HG03135 (cell line): Measurements from ENCODE around the gene DIPK1B.

Experiments
- ATAC-seq: cut with Tn5 transposase; IDR thresholded peaks from one replicate; pipeline ENCODE4 v1.9.1; 2021; ENCODE audit warnings: mild to moderate bottlenecking, moderate library complexity; ENCODE audit not compliant: unreplicated experiment

DIPK1B gene

DNA sequence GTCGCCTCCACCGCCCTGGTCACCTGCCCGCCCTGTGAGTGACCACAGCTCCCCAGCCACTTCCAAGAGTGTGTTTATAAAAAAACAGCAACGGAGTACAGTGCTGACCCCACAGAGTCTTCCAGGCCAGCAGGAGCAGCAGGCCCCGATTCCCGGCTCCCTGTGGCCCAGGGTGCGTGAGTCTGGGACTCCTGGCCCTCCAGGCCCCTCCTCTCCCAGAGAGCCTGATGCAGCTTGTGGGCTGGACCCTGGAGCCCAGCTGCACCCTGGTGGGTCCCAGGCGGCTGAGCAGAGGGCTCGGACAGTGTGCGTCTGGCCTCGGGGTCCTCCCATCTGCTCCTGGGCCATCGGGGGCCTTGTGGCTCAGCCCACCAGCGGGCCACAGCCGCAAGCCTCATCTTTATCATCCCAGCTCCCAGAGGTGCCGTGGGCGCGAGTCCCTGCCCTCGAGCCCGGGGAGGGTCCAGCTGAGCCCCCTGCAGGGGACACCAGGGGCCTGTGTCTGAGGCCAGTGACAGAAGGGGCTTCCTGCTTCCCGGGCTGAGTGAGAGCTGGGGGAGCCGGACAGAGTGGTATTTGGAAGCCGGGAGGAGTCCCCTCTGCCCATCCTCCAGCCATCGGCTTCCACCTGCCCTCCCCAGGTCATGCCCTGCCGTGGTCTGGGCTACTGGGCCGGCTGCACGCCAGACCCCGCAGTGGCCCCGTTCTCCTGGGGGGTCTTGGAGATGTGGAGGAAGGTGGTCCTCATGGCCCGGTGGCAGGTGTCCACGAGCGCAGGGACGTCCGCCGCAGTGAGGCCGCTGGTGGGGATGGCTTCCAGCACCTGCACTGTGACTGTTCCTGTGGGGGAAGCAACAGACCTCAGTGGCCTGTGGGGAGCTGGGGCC lies 39.0 kb upstream of the DIPK1B start:
- ATAC-seq = no peak

DNA sequence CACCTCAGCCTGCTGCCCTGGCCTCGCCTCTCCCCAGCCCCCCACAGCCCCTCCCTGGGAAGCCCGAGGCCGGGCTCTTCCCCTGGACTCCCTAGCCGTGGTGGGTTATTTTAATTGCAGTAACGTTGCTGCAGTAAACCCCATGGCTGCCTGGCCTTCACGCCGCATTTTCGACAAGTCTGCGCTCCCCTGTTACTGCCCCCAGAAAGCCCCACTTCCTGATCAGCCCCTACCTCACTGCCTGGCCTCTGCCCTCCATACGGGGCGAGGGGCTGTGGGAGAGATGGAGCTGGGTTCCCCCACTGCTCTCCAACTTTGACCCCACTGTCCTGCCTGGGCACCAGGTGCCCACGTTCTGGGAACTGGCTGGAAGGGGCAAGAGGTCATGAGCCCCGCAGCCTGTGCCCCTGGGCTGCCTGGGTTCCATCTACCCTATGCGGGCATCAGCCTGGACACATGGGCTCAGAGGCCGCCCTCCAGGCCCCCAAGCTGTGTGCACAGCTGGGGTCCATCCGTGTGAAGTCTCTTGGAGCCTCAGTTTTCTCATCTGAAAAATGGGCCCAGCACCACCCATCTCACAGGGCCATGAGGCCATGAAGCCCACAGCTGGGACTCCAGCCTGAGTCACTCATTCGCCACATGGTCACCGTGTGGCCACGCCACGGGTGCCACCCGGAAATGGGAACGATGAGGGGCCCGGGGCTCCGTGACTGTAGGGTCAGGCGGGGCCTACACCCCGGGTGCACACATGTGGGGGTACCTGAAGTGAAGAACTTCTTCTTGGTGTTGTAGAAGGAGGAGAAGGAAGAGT lies 38.2 kb upstream of the DIPK1B start:
- no peak for ATAC-seq

DNA sequence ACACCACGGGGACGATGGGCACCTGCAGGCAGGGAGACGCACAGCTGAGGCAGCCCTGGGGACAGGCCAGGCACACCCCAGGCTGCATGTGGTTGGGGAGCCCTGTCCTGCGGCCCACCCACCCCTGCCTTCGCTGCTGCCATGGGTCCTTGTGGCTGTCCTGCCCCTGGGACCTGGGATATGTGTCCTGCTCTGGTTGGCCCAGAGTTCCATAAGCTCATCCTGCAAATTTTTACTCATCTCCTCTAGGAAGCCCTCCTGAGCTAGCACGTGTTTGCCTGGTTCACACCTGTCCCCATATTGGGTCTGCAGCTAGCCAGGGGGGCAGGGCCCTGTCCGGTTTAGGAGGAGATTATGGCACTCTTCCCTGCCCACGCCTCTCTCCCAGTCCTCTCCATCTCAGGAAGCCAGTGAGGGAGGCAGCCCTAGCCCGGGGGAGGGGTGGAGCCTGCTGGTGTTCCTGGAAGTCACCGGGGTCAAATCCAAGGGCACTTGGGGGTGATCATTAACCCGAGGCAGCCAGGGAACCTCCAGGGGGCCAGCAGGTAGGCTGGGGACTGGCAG lies 37.5 kb upstream of the DIPK1B start:
- no peak for ATAC-seq

- no peak for ATAC-seq
Measured at GRCh38 chr9:136675477-136676296, 36.7 kb upstream of the DIPK1B start.

DNA sequence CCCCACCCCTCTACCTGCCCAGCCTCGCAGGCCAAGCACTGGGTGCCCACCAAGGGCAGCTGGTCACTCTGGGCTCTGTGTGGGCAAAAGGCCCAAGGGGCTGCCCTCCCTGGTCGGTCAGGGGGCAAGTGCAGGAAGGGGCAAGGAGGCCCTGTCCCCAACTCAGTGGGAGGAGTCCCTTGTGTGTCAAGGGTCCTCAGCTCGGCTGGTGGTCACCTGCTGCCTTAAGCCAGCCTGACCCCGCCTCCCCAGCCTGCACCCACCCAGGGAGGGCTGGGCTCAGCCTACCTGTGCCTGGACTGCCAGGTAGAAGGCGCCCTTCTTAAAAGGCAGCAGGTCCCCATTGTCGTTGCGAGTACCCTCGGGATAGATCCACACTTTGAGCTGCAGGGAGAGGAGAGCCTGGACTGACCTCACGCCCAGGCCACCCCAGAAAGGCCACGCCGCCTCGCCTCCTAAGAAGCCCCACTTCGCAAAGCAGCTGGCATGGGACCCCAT lies 36.0 kb upstream of the DIPK1B start:
- ATAC-seq = no peak

DNA sequence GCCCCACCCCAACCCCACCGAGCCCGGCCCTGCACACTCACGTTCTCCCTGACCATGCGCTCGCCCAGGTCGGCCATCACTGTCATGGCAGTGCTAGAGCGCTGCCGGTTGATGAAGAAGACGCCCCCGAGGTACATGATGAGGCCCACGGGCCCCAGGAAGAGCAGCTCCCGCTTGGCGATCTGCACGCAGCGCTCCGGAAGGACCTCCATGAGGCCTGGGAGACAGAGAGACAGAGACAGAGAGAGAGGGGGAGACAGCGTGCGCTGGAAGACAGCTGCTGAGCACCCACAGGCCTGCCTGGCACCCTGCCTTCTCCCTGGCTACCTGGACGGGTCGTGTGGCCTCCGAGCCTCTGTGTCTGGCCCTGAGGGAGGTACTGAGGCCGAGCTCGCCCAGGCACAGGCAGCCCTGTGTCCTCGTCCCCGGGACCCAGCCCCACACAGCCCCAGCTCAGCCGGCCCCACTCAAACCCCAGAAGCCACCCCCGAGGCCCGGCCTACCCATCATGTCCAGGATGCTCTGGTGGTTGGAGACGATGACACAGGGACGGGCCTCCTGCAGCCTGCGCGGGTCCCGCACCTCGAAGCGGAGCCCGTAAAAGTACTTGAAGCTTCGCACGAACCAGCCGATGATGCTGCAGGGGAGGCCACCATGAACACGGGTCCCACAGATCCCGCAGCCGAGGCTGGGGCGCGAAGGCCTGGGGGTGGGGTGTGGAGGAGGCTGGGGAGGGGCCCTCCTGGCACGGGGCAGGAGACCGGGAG lies 35.3 kb upstream of the DIPK1B start:
- no peak for ATAC-seq

DNA sequence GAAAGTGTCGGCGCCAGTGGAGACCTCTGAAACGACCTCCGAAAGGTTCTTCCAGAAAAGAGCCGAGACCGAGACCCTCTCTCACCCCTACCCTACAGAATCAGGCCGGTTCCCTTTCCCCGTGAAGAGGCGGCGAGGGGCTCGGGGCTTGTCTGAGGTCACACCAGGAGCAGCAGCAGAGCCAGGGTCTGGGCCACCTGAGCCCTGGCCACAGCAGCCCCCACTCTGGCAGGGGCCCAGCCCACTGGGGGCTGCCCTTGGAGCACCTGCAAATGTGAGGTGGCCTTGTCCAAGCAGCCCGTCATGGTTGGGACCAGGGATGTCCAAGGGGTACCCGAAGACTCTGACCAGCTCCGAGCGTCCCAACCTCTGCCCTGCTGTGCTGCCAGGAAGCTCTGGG lies 34.3 kb upstream of the DIPK1B start:
- ATAC-seq = no peak

DNA sequence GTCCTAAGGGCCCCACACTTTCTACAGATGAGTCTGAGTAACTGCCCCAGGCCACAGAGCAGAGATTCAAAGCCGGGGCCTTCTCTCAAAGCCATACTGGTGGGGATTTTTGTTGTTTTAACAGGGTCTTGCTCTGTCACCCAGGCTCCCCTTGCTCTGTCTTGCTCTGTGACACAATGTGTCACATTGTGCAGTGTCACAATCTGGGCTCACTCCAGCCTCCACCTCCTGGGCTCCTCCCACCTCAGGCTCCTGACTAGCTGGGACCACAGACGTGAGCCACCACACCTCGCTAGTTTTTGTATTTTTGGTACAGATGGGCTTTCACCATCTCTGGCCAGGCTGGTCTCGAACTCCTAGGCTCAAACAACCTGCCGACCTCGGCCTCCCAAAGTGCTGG lies 33.7 kb upstream of the DIPK1B start:
- no peak for ATAC-seq

DNA sequence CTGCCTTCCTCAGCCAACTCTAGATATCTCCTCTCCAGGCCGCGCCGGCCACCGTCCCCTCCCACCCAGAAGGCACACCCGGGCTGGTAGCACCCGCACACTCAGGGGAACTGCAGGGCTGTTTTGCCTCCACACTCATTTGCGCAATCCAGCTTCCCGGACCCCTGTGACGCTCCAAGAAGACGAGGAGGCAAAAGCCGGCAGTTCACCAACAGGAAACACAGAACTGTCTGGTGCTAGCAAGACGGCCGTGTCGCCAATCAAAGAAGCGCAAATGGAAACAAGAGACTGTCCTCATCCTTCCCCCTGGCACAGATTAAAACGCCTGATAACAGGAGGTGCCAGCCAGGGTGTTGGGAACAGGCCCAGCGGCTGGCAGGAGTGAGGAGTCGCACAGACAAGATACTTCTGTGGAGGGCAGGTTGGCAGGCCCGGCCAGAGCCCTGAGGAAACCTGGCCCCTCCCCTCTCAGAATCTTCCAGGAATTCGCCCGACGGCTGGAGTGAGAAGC lies 32.9 kb upstream of the DIPK1B start:
- no peak for ATAC-seq

DNA sequence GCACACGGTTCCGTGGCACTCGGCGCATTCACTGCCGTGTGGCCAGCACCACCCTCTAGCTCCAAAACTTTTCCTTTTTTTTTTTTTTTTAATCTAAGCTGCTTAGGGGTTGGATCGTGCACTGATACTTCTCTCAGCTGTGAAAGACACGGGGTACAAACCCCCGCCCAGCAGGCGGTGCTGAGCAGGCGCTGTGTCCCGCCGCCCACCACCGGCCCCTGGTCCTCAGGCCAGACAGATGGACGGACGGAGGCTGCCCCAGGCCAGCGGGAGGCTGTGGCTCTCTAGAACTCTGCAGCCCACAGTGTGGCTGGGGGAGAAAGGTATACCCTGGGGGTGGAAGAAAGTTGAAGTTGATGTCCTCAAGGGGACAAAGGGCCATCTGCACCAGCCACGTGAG lies 31.3 kb upstream of the DIPK1B start:
- no peak for ATAC-seq

DNA sequence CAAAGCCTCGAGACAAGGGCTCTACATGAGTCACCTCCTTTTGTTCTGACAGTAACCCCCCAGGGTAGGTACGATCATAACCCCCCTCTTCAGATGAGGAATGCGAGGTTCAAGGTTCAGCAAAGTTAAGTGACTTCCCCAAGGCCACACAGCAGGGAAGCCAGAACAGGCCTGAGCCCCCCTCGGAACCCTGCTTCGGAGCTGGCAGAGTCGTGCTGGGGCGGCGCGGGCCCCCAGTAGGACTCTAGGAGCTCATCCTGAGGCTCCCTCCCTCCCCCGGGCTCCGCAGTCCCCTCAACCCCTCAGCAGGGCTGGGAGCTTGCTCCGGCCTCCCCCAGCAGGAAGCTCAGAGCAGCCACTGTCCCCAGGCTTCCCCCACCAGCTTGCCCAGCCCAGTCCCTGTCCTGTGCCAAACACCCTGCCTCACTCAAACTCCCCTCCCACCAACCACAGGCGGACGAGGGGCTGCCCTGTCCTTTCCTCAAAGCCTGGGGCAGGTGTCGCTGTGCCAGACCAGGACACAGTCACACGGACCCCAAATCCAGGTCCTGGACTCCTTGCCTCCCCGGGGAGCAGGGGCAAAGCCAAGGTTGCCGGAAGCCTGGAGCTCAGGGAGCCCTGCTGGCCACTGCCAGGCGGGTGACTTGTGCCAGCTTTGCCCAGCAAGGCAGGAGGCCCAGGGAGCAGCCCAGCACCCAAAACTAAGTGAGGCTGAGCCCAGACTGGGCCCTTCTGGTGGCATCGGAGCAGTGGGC lies 30.2 kb upstream of the DIPK1B start:
- ATAC-seq = no peak

- ATAC-seq = no peak
Measured at GRCh38 chr9:136682710-136683109, 29.7 kb upstream of the DIPK1B start.

- ATAC-seq = no peak
Measured at GRCh38 chr9:136683173-136683745, 29.1 kb upstream of the DIPK1B start.

DNA sequence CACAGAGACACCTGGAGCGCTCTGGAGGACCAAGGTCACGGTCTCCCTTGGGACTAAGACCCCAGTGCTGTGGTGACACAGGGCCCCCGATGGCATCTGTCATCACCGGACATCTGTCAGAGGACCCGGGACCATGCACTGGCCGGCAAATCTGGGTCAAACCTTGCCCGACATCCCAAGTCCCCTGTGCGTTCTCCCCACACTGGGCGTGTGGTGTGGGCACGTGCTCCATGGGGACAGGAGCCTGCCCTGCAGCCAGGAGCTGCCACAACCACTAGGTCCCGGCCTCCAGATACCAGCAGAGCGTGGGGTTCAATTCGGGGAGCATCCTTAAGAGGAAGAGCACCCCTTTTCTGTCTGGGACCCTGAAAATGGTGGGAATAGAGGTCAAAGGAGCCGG lies 28.6 kb upstream of the DIPK1B start:
- ATAC-seq = no peak

DNA sequence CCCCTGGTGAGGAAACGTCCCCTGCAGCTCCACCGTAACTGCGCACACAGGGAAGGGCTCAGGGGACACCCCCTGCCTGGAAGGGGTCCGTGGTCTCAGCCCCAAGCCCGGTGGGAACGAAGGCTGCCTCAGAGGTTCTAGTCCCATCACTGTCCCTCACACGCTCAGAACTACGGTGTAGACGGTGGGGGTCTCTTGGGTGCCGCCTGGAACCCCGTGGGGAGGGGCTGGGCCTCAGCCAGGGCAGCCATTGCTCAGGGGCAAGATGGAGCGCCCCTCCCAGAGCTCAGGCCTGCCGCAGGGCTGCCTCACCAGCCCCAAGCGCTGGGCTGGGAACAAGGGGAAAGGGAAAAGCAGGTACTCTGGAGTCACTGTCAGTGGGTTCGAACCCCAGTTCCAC lies 28.0 kb upstream of the DIPK1B start:
- ATAC-seq = no peak

DNA sequence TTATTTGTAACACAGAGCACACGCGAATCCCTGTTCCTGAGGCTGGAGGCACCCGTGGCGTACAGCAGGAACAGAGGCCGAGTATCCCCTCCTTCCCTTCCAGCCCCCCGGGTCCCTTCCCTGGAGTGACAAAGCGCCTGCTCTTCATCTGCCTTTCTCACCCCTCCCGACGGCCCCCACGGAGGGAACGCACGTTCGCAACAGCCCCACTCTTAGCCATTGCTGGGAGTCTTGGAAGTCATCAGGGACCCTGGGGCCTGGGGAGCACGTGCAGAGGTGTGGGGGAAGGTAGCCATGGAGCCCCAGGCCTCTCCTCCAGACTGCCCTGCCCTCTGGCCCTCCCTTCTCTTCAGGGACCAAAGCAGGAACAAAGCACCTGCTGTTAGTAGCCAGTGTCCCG lies 27.6 kb upstream of the DIPK1B start:
- ATAC-seq = no peak

GRCh38 chr9:136685216-136685615 lies 27.2 kb upstream of the DIPK1B start:
- ATAC-seq = no peak

- ATAC-seq = no peak
Measured at GRCh38 chr9:136685790-136686533, 26.4 kb upstream of the DIPK1B start.
